Smooth muscle cell (in vitro differentiated cells): ENCODE measurements around the gene SLC16A14. TPM values are rescaled to one million over a fixed set of nuclear protein-coding genes. Genes with fewer than 3 reads are reported as not detected.

Experiments
- DNase-seq: peaks from one replicate; lab custom pipeline; 2025; ENCODE audit not compliant: unreplicated experiment; lab: John Stamatoyannopoulos, UW
- H2AFZ ChIP-seq: fragments of 200-600 bp; sonication (generic); 2 replicates; pipeline ENCODE4 v1.6.0; 2016; ENCODE audit warnings: antibody characterized with exemption, low read depth, mild to moderate bottlenecking
- H3F3A ChIP-seq: fragments of 200-600 bp; sonication (generic); 2 replicates; pipeline ENCODE4 v1.6.0; 2017; ENCODE audit warnings: antibody characterized with exemption, low read depth
- H3K27ac ChIP-seq: fragments of 200-600 bp; sonication (generic); 2 replicates; pipeline ENCODE4 v1.5.1; 2016; ENCODE audit warnings: low read depth, mild to moderate bottlenecking
- H3K27me3 ChIP-seq: fragments of 200-600 bp; sonication (generic); 2 replicates; pipeline ENCODE4 v1.6.1; 2016; ENCODE audit warnings: low read depth, mild to moderate bottlenecking
- H3K36me3 ChIP-seq: fragments of 200-600 bp; sonication (generic); 2 replicates; pipeline ENCODE4 v1.5.1; 2016; ENCODE audit warnings: low read depth
- H3K4me1 ChIP-seq: fragments of 200-600 bp; sonication (generic); 2 replicates; pipeline ENCODE4 v1.5.1; 2016; ENCODE audit warnings: low read depth
- H3K4me2 ChIP-seq: fragments of 200-600 bp; sonication (generic); 2 replicates; pipeline ENCODE4 v1.6.0; 2016; ENCODE audit warnings: mild to moderate bottlenecking
- H3K4me3 ChIP-seq: fragments of 200-600 bp; sonication (generic); 2 replicates; pipeline ENCODE4 v1.5.1; 2016; ENCODE audit warnings: mild to moderate bottlenecking
- H3K79me2 ChIP-seq: fragments of 200-600 bp; sonication (generic); 2 replicates; pipeline ENCODE4 v1.6.0; 2016; ENCODE audit warnings: low read depth, mild to moderate bottlenecking
- H3K9ac ChIP-seq: fragments of 200-600 bp; sonication (generic); 2 replicates; pipeline ENCODE4 v1.6.0; 2016; ENCODE audit warnings: low read depth
- H3K9me3 ChIP-seq: fragments of 200-600 bp; sonication (generic); replicated peaks from 2 replicates; pipeline ENCODE4 v1.5.1; 2016; ENCODE audit warnings: low read depth
- H4K20me1 ChIP-seq: fragments of 200-600 bp; sonication (generic); 2 replicates; pipeline ENCODE4 v1.6.0; 2016; ENCODE audit warnings: low read depth
- CTCF ChIP-seq: fragments of 200-600 bp; sonication (generic); IDR thresholded peaks from 2 replicates; pipeline ENCODE4 v1.5.1; 2017; ENCODE audit warnings: borderline replicate concordance, mild to moderate bottlenecking, antibody characterized with exemption; ENCODE audit not compliant: insufficient read depth, poor library complexity, severe bottlenecking
- WGBS: methylation state at CpG from one replicate; pipeline ENCODE4 v1.1.7; 2016; ENCODE audit warnings: low lambda C conversion rate; 5-methylcytosine and 5-hydroxymethylcytosine counted together
- polyA plus RNA-seq: library from polyadenylated mRNA; unstranded; fragments of >200 nt; fragmentation: Nextera tagmentation; extraction: Ambion mirVana; gene quantifications from 2 replicates; pipeline ENCODE4 v1.2.1, GENCODE V29; 2016
- total RNA-seq: library from RNA; depleted of rRNA; stranded (reverse); fragments of >200 nt; gene quantifications from 2 replicates; pipeline ENCODE4 v1.2.3, GENCODE V29; 2014

Gene SLC16A14
- total and polyA plus RNA-seq, 2 experiments from 2014 or later = 0.15 to 1.3 TPM

- H3K9ac ChIP-seq = no peak overlapping the region
- no peak overlapping the region for H3K27ac ChIP-seq
- H2AFZ ChIP-seq = no peak overlapping the region
- H3K79me2 ChIP-seq = no peaks in the 10 kb centered on the region
- TF ChIP-seq CTCF = no peak
- H3K4me2 ChIP-seq = no peak overlapping the region
- no peaks in the 10 kb centered on the region for H3K36me3 ChIP-seq
- no peak overlapping the region for H3K4me3 ChIP-seq
- no peaks in the 10 kb centered on the region for H3K4me1 ChIP-seq
- H3F3A ChIP-seq = no peaks in the 10 kb centered on the region
- no peak for DNase-seq
- no peaks in the 10 kb centered on the region for H3K27me3 ChIP-seq
- no peaks in the 10 kb centered on the region for H4K20me1 ChIP-seq
- H3K9me3 ChIP-seq = no peaks in the 10 kb centered on the region
- 99% methylated on average over 6 of the region's 6 CpGs for WGBS
These were observed 68.4 kb downstream of the SLC16A14 start for GRCh38 chr2:230000118-230000841.

DNA sequence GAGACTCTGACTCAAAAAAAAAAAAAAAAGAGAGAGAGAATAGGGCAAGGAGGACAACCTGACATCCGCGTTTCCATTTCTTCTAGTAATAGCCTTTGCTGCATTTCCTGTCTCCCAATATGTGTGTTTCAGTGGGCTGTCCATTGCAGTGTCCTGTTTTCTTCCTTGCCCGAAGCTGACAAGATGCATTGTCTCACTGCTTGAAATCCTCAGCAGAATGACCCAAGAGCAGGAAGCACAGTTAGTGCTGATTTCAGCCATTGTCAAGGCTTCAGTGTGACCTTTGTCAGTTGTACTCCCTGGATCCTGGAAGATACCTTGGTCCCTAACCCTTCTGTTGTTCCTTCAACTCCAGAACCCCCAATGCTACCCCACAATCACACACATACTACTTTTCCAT lies 71.2 kb downstream of the SLC16A14 start:
- TF ChIP-seq CTCF = no peak
- H3K4me3 ChIP-seq = no peak overlapping the region
- no peaks in the 10 kb centered on the region for H3F3A ChIP-seq
- DNase-seq = no peak
- no peaks in the 10 kb centered on the region for H3K4me1 ChIP-seq
- H2AFZ ChIP-seq = no peak overlapping the region
- H4K20me1 ChIP-seq = no peaks in the 10 kb centered on the region
- H3K27ac ChIP-seq = no peak overlapping the region
- H3K4me2 ChIP-seq = no peak overlapping the region
- no peaks in the 10 kb centered on the region for H3K79me2 ChIP-seq
- no peaks in the 10 kb centered on the region for H3K36me3 ChIP-seq
- no peaks in the 10 kb centered on the region for H3K27me3 ChIP-seq
- no peaks in the 10 kb centered on the region for H3K9me3 ChIP-seq
- no peak overlapping the region for H3K9ac ChIP-seq
- WGBS = 94% methylated on average over 3 of the region's 3 CpGs

DNA sequence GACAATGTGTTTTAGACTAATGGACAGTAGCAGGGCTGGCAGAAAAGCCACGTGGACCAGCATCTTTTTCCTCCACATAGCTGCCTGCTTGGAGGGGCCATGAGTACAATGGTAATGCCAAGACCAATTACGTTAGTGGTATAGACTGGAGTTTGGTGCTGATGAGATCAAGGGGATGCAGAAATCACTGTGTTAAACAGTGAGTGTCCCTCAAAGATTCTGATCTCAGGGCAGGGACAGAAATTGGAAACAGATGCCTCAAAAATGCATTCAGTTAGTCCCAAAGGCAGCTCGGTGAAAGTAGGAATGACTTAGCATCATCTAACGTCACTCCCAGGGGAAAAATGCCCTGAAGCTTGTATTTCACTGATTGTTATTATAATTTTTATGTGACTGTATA lies 72.4 kb downstream of the SLC16A14 start:
- Histone ChIP-seq H4K20me1 (no peaks in the 10 kb centered on the region), H3K36me3 (no peaks in the 10 kb centered on the region), H3K27me3 (no peaks in the 10 kb centered on the region), H3K9me3 (no peaks in the 10 kb centered on the region), H3K9ac (no peak overlapping the region), H3K4me1 (no peaks in the 10 kb centered on the region), H3F3A (no peaks in the 10 kb centered on the region), H3K4me3 (no peak overlapping the region), H2AFZ (no peak overlapping the region), H3K4me2 (no peak overlapping the region), H3K27ac (no peak overlapping the region), H3K79me2 (no peaks in the 10 kb centered on the region)
- no peak for DNase-seq
- 87% methylated on average over 4 of the region's 4 CpGs for WGBS
- TF ChIP-seq CTCF = no peak

DNA sequence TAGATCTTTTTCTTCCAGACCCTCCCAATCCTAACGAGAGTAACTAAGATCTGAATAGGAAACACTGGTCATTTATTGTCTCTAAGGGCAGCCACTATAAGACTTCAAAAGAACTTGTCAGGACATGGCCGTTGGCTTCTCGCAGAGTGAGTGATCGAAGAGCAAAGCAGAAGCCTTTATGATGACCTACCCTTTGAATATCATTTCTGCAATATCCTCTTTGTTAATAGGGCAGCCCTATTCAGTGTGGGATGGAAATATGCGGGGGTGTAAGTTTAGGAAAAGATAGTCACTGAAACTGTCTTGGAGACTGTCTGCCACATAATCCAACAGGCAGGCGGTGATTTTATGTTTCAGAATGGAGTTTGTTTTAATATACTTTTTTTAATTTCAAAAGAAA lies 75.5 kb downstream of the SLC16A14 start:
- Histone ChIP-seq H4K20me1 (no peaks in the 10 kb centered on the region), H3K9me3 (no peaks in the 10 kb centered on the region), H3K4me2 (no peak overlapping the region), H2AFZ (no peak overlapping the region), H3K4me1 (no peaks in the 10 kb centered on the region), H3K79me2 (no peaks in the 10 kb centered on the region), H3K27ac (no peak overlapping the region), H3K4me3 (no peak overlapping the region), H3K9ac (no peak overlapping the region), H3F3A (no peaks in the 10 kb centered on the region), H3K36me3 (no peaks in the 10 kb centered on the region), H3K27me3 (no peaks in the 10 kb centered on the region)
- TF ChIP-seq CTCF = no peak
- no peak for DNase-seq
- 71% methylated on average over 6 of the region's 6 CpGs for WGBS
